DND-41 (cell line): ENCODE data around the gene GPC5.

Source experiments
- CTCF ChIP-seq: IDR thresholded peaks from 2 replicates; pipeline ENCODE4 v1.5.1; 2012; ENCODE audit warnings: borderline replicate concordance, low read length, moderate library complexity, mild to moderate bottlenecking; ENCODE audit not compliant: poor library complexity, severe bottlenecking; ENCODE audit errors: extremely low read depth
- EZH2 ChIP-seq: IDR thresholded peaks from 3 replicates; pipeline ENCODE4 v1.6.1; 2012; ENCODE audit warnings: borderline replicate concordance, low read depth, mild to moderate bottlenecking, moderate library complexity, low read length, inconsistent platforms; ENCODE audit not compliant: severe bottlenecking

- TF ChIP-seq CTCF: no peak
- TF ChIP-seq EZH2: no peak
These were observed 1263.0 kb downstream of the GPC5 start for GRCh38 chr13:92661406-92661805.
